NB4 (cell line): Measurements from ENCODE around the gene RUFY3.

ENCODE experiments used
- CTCF ChIP-seq: IDR thresholded peaks from one replicate; pipeline ENCODE4 v1.5.1; 2012; ENCODE audit warnings: low read depth, low read length
- MAX ChIP-seq: IDR thresholded peaks from 2 replicates; pipeline ENCODE4 v1.6.1; 2011; ENCODE audit warnings: low read depth, low read length
- MYC ChIP-seq: IDR thresholded peaks from 2 replicates; pipeline ENCODE4 v1.6.1; 2011; ENCODE audit warnings: low read depth, low read length
- POLR2A ChIP-seq: IDR thresholded peaks from 2 replicates; pipeline ENCODE4 v1.6.1; 2011; ENCODE audit warnings: mild to moderate bottlenecking; ENCODE audit not compliant: insufficient read length; ENCODE audit errors: extremely low read depth

GRCh38 chr4:70713453-70714078 lies 8.2 kb upstream of the RUFY3 start:
- TF ChIP-seq CTCF (no peak), MAX (no peak), POLR2A (no peak), MYC (no peak)
